GDM1 (cell line): Measurements from ENCODE around the gene FABP2.
"Not testable (repeated sequence)": the region's sequence is repeated elsewhere in the genome, so short reads cannot be mapped to it uniquely, and the experiment has no call there.

Experiments
- DNase-seq: peaks from one replicate; lab custom pipeline; 2025; lab: John Stamatoyannopoulos, UW

FABP2 gene

GRCh38 chr4:119321921-119322687 is at the start of gene FABP2:
Gene FABP2 (minus strand): TSS chr4:119322138. CDS start chr4:119322102, 36 bp downstream.
- DNase-seq = no peak

- DNase-seq = not testable (repeated sequence)
Measured at GRCh38 chr4:119370951-119371683, 49.2 kb upstream of the FABP2 start.

GRCh38 chr4:119370392-119370791 is 48.5 kb upstream of the FABP2 start:
- peak; percentile 87 for DNase-seq

GRCh38 chr4:119366802-119367201 is 44.9 kb upstream of the FABP2 start:
- not testable (repeated sequence) for DNase-seq

GRCh38 chr4:119364203-119364602 is 42.3 kb upstream of the FABP2 start:
- DNase-seq = not testable (repeated sequence)

- DNase-seq = not testable (repeated sequence)
Measured at GRCh38 chr4:119363372-119363771, 41.4 kb upstream of the FABP2 start.

- not testable (repeated sequence) for DNase-seq
Measured at GRCh38 chr4:119362413-119362812, 40.5 kb upstream of the FABP2 start.

- not testable (repeated sequence) for DNase-seq
Measured at GRCh38 chr4:119359873-119360272, 37.9 kb upstream of the FABP2 start.

GRCh38 chr4:119356796-119357195 is 34.9 kb upstream of the FABP2 start:
- DNase-seq = not testable (repeated sequence)

- not testable (repeated sequence) for DNase-seq
Measured at GRCh38 chr4:119356041-119356440, 34.1 kb upstream of the FABP2 start.

- DNase-seq = not testable (repeated sequence)
Measured at GRCh38 chr4:119353364-119353763, 31.4 kb upstream of the FABP2 start.

GRCh38 chr4:119348169-119348568 is 26.2 kb upstream of the FABP2 start:
- DNase-seq = not testable (repeated sequence)

- DNase-seq = not testable (repeated sequence)
Measured at GRCh38 chr4:119343293-119343692, 21.4 kb upstream of the FABP2 start.

GRCh38 chr4:119339895-119340294 is 18.0 kb upstream of the FABP2 start:
- not testable (repeated sequence) for DNase-seq

- peak; percentile 1 for DNase-seq
Measured at GRCh38 chr4:119337010-119337409, 15.1 kb upstream of the FABP2 start.

GRCh38 chr4:119336332-119336979 is 14.5 kb upstream of the FABP2 start:
- DNase-seq = not testable (repeated sequence)

- DNase-seq = no peak
Measured at GRCh38 chr4:119329835-119330620, 8.1 kb upstream of the FABP2 start.

GRCh38 chr4:119328695-119329094 is 6.8 kb upstream of the FABP2 start:
- no peak for DNase-seq

GRCh38 chr4:119317990-119318389 is 3.9 kb downstream of the FABP2 start:
- no peak for DNase-seq

GRCh38 chr4:119315036-119315435 is 6.9 kb downstream of the FABP2 start:
- DNase-seq = no peak

GRCh38 chr4:119314356-119314755 is 7.6 kb downstream of the FABP2 start:
- peak; percentile 7 for DNase-seq

- DNase-seq = no peak
Measured at GRCh38 chr4:119313237-119313636, 8.7 kb downstream of the FABP2 start.
